Posterior cingulate gyrus (tissue), 11 donors: Measurements from ENCODE around the gene AUH.
"Not testable (repeated sequence)": the region's sequence is repeated elsewhere in the genome, so short reads cannot be mapped to it uniquely, and the experiment has no call there.

Experiments
- DNase-seq, 10 donors: peaks; one replicate each; pipeline versions ENCODE4 v3.0.0 to v3.0.0-alpha.2; 2020 to 2021; ENCODE audit warnings: mixed read lengths in 3 of 10
- intact Hi-C: fragments of 100-400 bp; cut with DNase I; formaldehyde crosslinking; loops from one replicate; pipeline ENCODE4 v1.15.1; 2023

Gene AUH

DNA sequence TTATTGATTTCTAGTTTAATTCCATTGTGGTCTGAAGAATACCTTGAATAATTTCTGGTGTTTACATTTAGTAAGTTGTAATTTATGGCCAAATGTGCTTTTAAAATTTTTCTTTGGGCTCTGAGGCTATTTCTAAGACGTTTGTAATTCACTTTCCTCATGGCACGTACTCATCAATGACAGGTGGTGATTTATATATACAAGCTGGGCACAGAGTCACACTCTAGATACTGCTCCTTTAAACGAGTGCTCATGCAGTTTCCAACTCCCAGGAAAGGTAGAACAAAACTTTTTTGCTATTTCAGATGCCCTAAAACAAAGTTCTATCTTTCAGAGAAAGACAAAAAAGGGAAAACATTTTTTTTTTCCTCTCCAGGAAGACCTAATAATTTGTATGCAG, 146.9 kb downstream of the AUH start:
- DNase-seq: no peak
- intact Hi-C loops: no loop called here

DNA sequence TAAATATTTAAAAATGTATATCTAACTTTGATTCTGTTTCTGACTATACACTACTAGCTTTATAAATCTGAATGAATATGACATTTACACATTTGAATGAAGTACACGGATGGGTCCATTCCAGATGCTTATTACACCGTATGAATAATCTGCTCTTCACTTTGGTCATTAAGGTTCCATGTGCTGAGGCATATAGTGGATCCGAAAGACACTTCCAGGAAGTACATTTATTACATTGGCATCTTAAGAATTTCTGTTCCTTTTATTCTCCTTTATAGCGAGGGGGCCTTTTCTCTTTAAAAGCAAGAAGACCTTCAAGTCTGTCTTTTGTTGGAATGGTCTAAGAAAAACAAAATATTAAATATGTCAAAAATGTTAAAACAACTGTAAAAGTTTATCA, 147.6 kb downstream of the AUH start:
- no peak for DNase-seq
- intact Hi-C loops: no loop called here

DNA sequence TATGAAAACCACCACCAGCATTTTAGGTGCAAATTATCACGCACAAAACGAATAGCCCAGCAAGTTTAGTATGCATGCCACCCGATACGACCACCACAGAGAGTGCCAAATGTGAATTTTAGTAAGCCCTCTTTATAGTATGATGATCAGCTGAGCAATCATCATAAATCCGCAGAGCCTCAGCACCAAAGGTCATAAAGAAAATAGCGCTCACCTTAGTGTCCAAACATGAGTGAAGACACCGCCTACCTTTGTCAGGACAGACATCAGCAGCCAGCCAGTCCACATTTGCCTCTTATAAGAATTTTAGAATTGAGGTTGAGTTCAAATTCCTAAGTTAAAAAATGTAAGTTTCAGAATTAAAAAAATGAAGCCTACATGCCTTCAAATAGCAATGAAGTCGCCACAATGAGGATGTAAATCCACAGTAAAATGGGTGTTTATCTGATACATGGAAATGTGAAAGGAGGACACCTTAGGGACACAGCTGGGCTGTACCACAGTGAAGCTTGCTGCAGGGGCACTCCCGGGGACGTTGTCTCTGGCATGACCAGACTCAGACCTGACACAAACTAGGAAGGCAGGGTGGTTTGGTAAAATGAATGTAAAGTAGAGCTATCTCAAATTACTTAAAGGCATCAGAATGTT, 149.0 kb downstream of the AUH start:
- no peak for DNase-seq
- intact Hi-C loops: no loop called here

DNA sequence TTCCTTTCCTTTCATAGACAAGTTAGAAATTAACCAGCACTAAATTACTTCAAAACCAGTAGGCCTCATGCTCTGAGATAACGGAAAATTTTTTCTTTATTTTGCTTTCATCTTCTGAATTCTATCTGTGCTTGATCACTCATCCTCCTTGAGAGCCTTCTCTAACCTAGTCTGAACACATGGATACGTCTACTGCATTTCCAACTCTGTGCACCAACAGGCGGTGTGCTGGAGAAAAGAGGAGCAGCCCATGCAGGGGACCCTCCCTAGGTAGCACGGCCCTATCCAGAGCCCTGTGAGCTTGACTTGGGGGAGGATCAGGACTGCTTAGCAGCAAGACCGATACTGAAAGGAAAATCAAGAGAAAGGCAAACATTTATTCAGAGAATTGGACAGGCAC, 149.8 kb downstream of the AUH start:
- no peak for DNase-seq
- intact Hi-C loops: no loop called here

DNA sequence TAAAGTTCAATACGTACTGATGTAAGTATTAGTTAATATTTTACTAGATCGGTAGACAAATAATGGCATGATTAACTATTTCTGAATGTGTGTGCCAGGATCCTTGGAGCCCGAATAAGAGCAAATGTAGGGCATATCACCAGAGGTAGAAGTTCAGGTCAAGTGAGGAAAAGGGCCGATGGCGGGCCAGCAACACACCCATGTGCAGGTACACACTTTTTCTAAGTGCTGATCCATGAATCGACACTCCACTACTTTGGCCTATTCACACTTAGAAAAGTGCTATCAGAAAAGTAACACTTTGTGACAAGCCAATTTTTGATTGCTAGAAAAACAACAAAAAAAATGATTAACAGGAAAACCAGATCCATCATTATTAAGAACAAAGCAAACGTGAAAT, 150.3 kb downstream of the AUH start:
- intact Hi-C loops: no loop called here
- DNase-seq: no peak

DNA sequence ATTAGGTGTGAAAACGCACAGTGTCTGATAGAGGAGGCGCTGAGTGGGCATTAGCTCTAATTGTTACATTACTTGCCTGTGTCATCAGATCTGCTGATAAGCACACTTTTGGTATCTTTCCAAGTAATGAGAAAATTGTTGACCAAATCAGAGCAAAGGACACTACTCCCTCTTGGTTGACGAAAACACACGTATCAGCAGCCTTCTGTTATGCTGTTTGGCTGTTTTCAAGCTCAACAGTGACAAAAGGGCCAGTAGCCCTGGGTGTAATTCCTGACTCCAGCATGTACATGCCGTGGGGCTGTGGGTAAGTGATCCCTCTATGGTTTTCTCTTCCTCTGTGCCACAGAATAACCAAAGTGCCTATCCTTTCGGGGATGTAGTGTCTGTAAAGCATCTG, 151.4 kb downstream of the AUH start:
- intact Hi-C loops: no loop called here
- no peak for DNase-seq

DNA sequence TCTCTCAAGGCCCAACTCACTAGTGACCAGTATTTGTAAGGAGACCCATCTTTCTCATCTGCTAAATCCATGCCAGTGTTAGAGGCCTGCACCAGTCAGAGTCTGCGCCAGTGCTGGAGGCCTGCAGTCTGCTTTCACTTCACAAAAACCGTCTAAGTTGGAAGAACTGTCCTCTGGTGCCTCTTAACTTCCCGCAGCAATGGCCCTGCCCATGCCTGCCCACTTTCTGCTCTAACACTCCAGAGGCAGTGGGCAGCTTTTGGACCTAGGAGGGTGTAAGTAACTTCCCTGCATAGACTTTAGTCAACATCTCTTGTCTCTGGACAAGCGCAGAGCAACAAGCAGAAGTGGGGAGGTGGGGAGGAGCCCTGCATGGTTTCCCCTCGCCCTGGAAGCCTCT, 152.9 kb downstream of the AUH start:
- no peak for DNase-seq
- intact Hi-C loops: no loop called here

DNA sequence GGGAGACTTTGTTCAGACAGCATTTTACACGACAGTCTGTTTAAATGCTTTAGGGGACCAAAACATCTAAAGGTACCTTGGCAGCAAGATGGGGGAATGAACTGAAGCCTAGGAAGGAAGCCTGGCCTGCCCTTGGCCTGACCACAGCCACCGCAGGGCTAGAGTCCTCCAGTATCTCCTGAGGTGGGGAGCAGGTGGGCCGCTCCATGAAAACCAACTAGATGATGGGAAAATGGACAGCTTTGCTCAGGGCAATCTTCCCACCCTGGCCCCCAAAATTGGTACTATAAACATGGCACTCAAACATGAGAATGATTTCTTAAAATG, 153.3 kb downstream of the AUH start:
- DNase-seq: no peak
- intact Hi-C loops: no loop called here

DNA sequence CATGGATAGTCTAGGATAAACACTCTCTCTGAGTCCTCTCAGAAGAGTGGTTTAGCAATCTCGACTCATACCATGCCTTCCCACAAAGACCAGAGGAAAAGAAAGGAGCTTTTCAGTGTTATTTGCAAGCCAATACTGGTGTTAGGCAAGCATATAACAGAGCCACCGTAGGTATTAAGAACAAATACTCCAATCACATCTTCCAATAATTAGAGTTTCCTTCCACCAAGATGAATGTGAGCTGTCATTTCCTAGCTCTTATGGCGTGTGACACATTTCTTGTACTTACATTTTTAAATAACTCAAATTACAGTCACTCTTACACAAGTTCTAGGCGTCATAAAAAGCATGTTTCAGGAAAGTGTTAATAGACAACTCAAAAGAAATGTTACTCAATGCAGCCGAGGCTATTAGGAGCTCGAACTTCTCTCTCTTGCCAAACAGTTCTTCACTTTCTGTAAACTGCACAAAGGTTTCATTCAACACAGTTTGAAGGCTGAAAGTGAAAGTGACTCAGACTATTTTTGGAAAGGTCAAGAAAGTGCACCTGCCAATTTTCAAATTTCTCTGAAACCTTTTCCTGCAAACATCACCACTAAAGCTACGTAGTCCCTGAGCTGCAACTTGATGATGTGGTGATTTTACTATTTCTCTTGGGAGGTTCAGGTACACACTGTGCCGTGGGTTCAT, 153.8 kb downstream of the AUH start:
- intact Hi-C loops: no loop called here
- DNase-seq: no peak

DNA sequence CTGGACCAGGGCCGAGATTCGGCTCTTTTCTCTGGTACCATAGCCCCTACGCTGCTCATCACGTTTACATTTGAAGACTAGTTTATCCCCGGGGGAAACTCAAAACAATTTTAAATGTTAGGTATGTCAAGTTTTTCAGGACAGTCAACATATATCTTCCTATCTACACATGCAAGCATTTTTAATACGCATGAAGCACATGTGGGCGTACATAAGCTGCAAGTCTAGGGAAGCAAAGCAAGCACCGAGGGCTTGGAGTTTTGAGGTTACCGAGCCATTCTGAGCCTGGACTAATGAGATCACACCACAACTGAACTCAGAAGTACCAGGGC, 154.4 kb downstream of the AUH start:
- intact Hi-C loops: no loop called here
- no peak for DNase-seq

DNA sequence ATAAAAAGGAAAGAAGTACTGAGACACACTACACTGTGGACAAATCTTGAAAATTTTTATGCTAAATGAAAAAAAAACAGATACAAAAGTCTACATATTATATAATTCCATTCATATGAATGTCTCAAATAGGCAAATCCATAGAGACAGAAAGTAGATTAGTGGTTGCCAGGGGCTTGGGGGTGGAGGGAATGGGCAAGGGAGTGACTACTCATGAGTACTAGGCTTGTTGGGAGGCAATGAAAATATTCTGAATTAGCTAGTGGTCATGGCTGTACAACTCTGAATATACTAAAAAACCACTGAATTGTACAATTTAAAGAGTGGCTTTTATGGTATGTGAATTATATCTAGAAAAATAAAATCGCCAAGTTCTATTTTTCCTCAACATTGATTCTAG, 154.9 kb downstream of the AUH start:
- intact Hi-C loops: no loop called here
- DNase-seq: no peak

DNA sequence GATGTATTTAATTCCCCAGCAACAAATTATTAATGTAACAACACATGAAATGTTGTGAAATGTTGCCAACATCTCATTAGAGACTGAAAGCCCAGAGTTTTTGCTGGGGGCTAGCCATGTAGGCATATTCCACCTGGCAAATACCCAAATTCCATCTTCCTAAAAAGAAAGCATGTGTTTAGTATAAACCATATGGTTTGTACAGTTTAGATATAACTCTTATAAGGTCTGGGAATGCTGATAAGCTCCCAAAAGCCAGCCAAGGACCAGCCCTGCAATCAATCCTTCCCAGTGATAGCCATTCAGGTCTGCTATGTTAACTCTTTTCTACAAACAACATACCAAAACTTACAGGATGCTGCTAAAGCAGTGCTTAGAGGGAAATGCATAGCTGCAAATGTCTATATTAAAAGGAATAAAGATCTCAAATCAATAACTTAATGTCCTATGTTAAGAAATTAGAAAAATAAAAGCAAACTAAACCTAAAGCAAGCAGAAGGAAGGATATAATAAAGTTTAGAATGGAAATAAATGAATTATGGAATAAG, 158.9 kb downstream of the AUH start:
- intact Hi-C loops: no loop called here
- no peak for DNase-seq

DNA sequence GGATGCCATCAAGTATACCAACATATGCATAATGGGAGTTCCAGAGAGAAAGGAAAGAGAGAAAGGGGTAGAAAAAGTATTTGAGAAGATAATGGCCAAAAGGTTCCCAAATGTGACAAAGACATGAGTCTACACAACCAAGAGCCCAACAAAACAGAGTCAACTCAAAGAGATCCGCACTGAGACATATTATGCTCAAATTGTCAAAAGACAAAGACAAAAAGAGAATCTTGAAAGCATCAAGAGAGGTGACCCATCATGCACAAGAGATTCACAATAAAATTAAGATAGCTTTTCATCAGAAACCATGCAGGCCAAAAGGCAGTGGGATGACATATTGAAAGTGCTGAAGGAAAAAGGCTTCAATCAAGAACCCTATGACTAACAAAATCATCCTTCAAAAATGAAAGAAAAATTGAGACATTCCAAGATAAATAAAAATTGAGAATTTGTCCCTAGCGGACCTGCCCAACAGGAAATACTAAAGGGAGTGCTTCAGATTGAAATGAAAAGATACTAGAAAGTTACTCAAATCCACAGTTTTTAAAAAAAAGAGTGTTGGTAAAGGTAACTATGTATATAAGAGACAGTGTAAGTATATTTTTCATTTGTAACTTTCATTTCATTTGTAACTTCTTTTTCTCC, 160.9 kb downstream of the AUH start:
- DNase-seq: no peak
- intact Hi-C loops: no loop called here

DNA sequence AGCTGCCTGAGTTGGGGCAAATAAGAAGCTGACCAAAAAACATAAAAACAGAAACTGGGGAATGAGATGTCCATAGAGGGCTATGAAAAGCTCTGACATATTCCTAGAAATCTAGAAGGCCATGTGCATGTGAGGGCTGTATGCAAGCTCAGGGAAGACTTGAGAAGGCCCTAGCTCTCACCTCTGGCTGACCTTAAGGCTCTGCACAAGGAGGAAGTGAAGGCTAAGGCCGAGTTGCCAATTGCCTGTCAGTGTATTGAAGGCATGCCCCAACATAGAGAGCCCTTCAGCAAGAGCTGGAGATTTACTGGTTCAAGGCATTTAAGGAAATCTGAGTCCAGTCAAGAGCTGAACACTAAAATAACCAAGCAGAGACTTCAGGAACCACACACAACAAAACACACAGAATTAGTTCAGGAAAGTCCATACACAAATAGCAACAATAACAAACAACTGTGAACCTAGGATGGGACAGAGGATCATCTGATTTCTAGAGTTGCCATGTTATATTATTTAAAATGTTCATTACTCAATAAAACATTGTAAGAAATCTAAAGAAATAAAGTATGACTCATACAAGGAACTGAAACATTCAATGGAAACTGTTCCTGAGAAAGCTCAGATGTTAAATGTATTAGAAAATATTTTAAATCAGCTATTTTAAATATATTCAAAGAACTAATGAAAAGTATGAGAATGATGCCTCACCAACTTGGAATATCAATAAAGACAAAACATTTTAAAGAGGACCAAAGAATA, 161.8 kb downstream of the AUH start:
- DNase-seq: no peak
- intact Hi-C loops: loop anchor here (5.0 to 10.0 kb wide), 2 partner anchors 162 to 225 kb away; partner anchors contain the start of genes AUH and NFIL3

DNA sequence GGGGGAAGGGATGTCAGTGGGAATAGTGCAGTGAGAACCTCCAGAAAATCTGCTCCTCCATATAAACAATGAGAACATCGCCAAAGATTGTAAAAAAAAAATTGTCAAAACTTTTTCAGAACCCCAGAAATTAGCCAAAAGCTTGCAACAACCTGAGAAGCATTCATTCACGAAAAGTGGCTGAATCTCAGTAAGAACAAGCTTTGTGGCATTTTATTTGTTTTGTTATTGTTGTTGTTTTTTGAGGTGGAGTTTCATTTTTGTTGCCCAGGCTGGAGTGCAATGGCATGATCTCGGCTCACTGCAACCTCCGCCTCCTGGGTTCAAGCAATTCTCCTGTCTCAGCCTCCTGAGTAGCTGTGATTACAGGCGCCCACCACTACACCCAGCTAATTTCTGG, 162.8 kb downstream of the AUH start:
- intact Hi-C loops: loop anchor here (5.0 to 10.0 kb wide), 2 partner anchors 163 to 226 kb away; partner anchors contain the start of genes AUH and NFIL3
- not testable (repeated sequence) for DNase-seq

DNA sequence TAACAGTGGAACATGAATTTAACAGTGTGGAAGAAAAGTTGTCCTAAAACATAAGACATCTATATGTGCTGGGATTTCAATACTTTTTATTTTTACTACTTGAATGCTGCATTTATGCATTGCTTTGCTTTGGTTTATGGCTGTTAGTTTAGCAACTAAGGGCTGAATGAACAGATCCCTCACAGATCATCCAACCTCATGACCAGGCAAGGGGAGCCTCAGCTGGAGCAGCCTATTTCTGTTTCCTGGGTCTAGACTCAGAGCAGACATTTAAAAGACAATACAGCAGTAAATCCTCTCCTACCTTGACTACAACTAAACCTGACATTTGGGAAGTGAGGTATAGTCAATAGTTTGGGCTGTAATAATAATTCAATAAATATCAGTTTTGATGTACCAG, 163.3 kb downstream of the AUH start:
- intact Hi-C loops: loop anchor here (5.0 to 10.0 kb wide), 2 partner anchors 164 to 226 kb away; partner anchors contain the start of genes AUH and NFIL3
- no peak for DNase-seq

DNA sequence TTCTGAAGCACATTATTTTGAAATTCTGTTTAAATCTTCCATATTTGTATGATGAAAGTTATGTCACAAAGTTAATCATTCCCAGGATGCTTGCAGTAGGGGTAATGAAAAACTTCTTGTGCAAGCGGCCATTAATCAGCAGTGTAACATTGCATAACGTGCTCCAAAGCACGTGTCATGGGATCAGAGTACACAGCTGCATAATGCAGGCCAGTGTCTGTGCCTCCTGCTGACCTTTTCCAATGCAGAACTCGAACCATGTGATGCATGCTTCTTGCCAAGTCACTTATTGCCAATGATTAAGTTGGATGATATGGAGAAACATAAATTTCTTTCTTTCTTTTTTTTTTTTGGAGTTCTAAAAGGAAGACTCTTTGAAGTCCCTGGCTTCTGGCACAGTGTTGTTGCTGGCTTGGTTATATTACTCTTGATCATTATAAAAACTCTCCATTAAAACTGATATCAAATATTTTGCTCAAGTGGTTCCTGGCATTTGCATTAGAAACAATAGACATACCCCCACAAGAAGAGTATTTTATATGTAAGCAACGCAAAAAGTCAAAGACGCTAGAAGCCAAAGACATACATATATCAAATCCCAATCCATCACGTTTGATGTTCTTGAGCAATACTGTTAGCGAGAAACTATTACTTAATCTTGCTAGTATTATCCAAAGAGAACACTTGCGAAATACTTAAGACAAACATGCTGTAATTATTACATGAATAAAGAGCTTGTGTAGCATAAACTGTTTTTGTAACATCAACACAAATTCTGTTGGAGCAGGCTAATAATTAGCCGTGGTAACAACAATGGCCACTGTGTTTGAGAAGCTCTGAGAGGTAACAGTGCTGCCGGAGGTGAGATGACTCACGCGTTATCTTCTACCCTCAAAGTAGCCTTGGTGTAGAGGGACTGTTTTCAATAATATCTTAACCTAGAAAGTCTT, 164.2 kb downstream of the AUH start:
- peak in 4 of 10 donors; percentile 39 to 57 (median 49) for DNase-seq
- intact Hi-C loops: loop anchor here (5.0 to 10.0 kb wide), 2 partner anchors 165 to 227 kb away; partner anchors contain the start of genes AUH and NFIL3

DNA sequence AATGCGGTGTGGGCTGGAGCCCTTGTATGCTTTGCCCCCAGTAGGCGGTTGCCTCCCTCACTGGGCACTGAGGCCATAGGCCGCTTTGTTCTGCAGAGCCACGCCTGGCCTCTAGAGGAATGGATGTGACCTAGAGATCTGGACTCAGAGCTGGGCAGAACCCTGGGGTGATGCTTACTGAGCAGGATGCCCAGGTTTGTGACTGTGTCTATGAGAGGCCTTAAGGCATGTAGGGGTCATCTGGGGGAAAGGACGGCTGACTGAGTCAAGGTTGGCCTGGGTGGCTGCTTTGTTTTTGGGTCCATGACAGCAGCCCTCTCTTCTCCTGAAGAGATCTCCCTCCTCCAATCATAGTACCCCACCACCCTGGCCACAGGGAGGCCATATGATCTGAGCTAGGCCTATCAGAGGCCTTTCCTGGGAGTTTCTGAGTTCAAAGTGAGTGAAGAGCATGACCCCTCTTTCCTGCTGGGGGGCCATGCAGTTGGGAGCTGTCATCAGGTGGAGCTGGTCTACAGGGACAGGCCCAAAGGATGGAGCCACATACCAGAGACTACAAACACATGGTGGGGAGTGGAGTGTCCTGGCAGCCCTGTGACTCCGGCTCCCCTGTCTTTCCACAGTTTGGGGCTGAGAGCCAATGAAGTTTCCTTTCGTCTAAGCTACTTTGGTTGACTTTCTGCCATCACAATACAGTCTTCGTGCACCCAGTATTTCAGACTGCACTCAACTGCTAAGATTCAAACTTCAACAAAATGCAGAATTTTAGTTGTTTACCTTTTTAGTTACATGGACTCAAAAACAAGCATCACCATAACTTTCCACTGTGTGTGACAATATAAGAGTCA, 165.4 kb downstream of the AUH start:
- DNase-seq: peak in 1 of 10 donors; percentile 63
- intact Hi-C loops: loop anchor here (5.0 to 10.0 kb wide), 2 partner anchors 166 to 228 kb away; partner anchors contain the start of genes AUH and NFIL3
